ENCODE results near the gene IZUMO1.

GRCh38 chr19:48795055-48795684 is 48.5 kb upstream of the IZUMO1 start:
- peak; percentile 73 to 76 for TF ChIP-seq POLR2AphosphoS5 (IDR thresholded peaks at IDR 0.05)
- TF ChIP-seq, protein P1, sequence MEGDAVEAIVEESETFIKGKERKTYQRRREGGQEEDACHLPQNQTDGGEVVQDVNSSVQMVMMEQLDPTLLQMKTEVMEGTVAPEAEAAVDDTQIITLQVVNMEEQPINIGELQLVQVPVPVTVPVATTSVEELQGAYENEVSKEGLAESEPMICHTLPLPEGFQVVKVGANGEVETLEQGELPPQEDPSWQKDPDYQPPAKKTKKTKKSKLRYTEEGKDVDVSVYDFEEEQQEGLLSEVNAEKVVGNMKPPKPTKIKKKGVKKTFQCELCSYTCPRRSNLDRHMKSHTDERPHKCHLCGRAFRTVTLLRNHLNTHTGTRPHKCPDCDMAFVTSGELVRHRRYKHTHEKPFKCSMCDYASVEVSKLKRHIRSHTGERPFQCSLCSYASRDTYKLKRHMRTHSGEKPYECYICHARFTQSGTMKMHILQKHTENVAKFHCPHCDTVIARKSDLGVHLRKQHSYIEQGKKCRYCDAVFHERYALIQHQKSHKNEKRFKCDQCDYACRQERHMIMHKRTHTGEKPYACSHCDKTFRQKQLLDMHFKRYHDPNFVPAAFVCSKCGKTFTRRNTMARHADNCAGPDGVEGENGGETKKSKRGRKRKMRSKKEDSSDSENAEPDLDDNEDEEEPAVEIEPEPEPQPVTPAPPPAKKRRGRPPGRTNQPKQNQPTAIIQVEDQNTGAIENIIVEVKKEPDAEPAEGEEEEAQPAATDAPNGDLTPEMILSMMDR (IDR thresholded peaks at IDR 0.05), result peak; percentile 96 to 97 (median 97)
- no peak for TF ChIP-seq EP300 (IDR thresholded peaks at IDR 0.05)
- no peak for TF ChIP-seq POLR2A (IDR thresholded peaks at IDR 0.05; ENCODE audit: low read depth)

Data from esophagus muscularis mucosa (tissue), 4 donors.